Stimulated activated CD8-positive, alpha-beta memory T cell treated with anti-CD3 and anti-CD28 coated beads, Interleukin-12 subunit alpha, Interleukin-12 subunit beta, amount 100 ng/mL, for 24 hours (primary cell): Measurements from ENCODE around the gene NCAM1.
"Not testable (repeated sequence)": the region's sequence is repeated elsewhere in the genome, so short reads cannot be mapped to it uniquely, and the experiment has no call there.

Experiments
- DNase-seq: peaks from one replicate; pipeline ENCODE4 v3.0.0-alpha.2; 2020; ENCODE audit errors: extremely low read depth

The NCAM1 gene

GRCh38 chr11:112961146-112961668 is at the start of gene NCAM1:
Gene NCAM1, plus strand, starts transcription at chr11:112961420.
- DNase-seq, result no peak

- no peak for DNase-seq
These were observed 38.6 kb upstream of the NCAM1 start for GRCh38 chr11:112922606-112923005.

GRCh38 chr11:112924836-112925235 is 36.4 kb upstream of the NCAM1 start:
- DNase-seq, result not testable (repeated sequence)

GRCh38 chr11:112925516-112926310 is 35.5 kb upstream of the NCAM1 start:
- DNase-seq, result no peak

GRCh38 chr11:112928136-112928535 is 33.1 kb upstream of the NCAM1 start:
- DNase-seq, result no peak

GRCh38 chr11:112929432-112929831 is 31.8 kb upstream of the NCAM1 start:
- no peak for DNase-seq

GRCh38 chr11:112931703-112932102 is 29.5 kb upstream of the NCAM1 start:
- DNase-seq, result no peak

GRCh38 chr11:112932593-112932992 is 28.6 kb upstream of the NCAM1 start:
- DNase-seq, result no peak

- no peak for DNase-seq
These were observed 27.2 kb upstream of the NCAM1 start for GRCh38 chr11:112933970-112934369.

- DNase-seq, result no peak
These were observed 20.1 kb upstream of the NCAM1 start for GRCh38 chr11:112941104-112941503.

- DNase-seq, result no peak
These were observed 18.1 kb upstream of the NCAM1 start for GRCh38 chr11:112942966-112943643.

- DNase-seq, result no peak
These were observed 14.4 kb upstream of the NCAM1 start for GRCh38 chr11:112946866-112947265.

- no peak for DNase-seq
These were observed 11.2 kb upstream of the NCAM1 start for GRCh38 chr11:112949781-112950575.

GRCh38 chr11:112958670-112959069 is 2.5 kb upstream of the NCAM1 start:
- no peak for DNase-seq

GRCh38 chr11:112961751-112962578 is 745 bp downstream of the NCAM1 start:
- DNase-seq, result no peak

- no peak for DNase-seq
These were observed 1.6 kb downstream of the NCAM1 start for GRCh38 chr11:112962579-112963367.

GRCh38 chr11:112963368-112963955 is 2.2 kb downstream of the NCAM1 start:
- DNase-seq, result no peak

GRCh38 chr11:112965656-112966055 is 4.4 kb downstream of the NCAM1 start:
- DNase-seq, result no peak

- DNase-seq, result no peak
These were observed 5.3 kb downstream of the NCAM1 start for GRCh38 chr11:112966561-112966960.

GRCh38 chr11:112967082-112967481 is 5.9 kb downstream of the NCAM1 start:
- no peak for DNase-seq
